ENCODE measurements around the gene DENND5A.

- TF ChIP-seq CTCF (IDR thresholded peaks at IDR 0.05) = no peak
- TF ChIP-seq EP300 (IDR thresholded peaks at IDR 0.05) = no peak
- TF ChIP-seq POLR2A (IDR thresholded peaks at IDR 0.05; ENCODE audit: low read depth) = no peak
- TF ChIP-seq POLR2AphosphoS5 (IDR thresholded peaks at IDR 0.05) = no peak
Observed at GRCh38 chr11:9151631-9152030, 113.5 kb downstream of the DENND5A start.

All from esophagus muscularis mucosa (tissue), 4 donors.